ENCODE data around the gene HELZ2. TPM values are rescaled to one million over a fixed set of nuclear protein-coding genes. Genes with fewer than 3 reads are reported as not detected.
A peak's percentile ranks its signal among the peaks of the same experiment; 100 is the strongest.

Gene HELZ2
- total and polyA plus RNA-seq, 2 donors (not counting 1 experiment from before 2014, with no cell fraction given), result 36.3 to 52.6 TPM

GRCh38 chr20:63554361-63555278, 19.4 kb downstream of the HELZ2 start:
- 47% methylated on average over 35 of the region's 38 CpGs for WGBS (ENCODE audit: insufficient coverage)
- H3K4me3 ChIP-seq (ENCODE audit: control extremely low read depth in 1 of 5, extremely low read depth in 1 of 5, insufficient read depth in 1 of 5, low read depth in 2 of 5, low read length in 4 of 5), result peak overlapping the region in 4 of 5 experiments; percentile 63 to 89 (median 76)
- TF ChIP-seq EZH2 (IDR thresholded peaks at IDR 0.05; ENCODE audit: borderline replicate concordance, insufficient read depth, low read depth, low read length, poor library complexity, severe bottlenecking) (no peak), CTCF (IDR thresholded peaks at IDR 0.05) (no peak)
- H2AFZ ChIP-seq (ENCODE audit: insufficient read depth, low read depth, low read length, poor library complexity, severe bottlenecking), result peak overlapping the region; percentile 31
- H3K9me3 Mint-ChIP-seq (ENCODE audit: insufficient read depth), result no peaks in the 10 kb centered on the region
- ATAC-seq (ENCODE audit: low read depth), result peak; percentile 6
- CTCF ChIA-PET, result interaction anchor here (1.0 to 2.5 kb wide), 4 partner anchors 13 to 87 kb away, joined by 3 to 16 read pairs (median 6); partner anchors contain the start of gene PTK6
- intact Hi-C loops (cut with micrococcal nuclease), result loop anchor here (1.0 kb wide), 2 partner anchors 13 to 20 kb away; partner anchors contain the start of gene HELZ2
- peaks cover 0 to 1% (median 0%) of the 10 kb centered on the region in 4 experiments for H3K27me3 ChIP-seq (replicated peaks in 1 of 4; ENCODE audit: control extremely low read depth in 1 of 4, control insufficient read depth in 3 of 4, insufficient read depth in 4 of 4, low read length in 3 of 4)
- peaks cover 40% of the 10 kb centered on the region for H3K4me1 Mint-ChIP-seq
- peak overlapping the region; percentile 92 for H3K4me2 ChIP-seq (replicated peaks; ENCODE audit: low read depth, low read length, poor library complexity, severe bottlenecking)
- POLR2A ChIA-PET, result interaction anchor here (0.6 to 2.6 kb wide), 8 partner anchors 10 to 87 kb away, joined by 3 to 16 read pairs (median 4); no protein-coding TSS in a partner anchor
- peak overlapping the region; percentile 79 to 88 for H3K27ac ChIP-seq (ENCODE audit: low read length in 2 of 2)
- H3K79me2 ChIP-seq (ENCODE audit: control insufficient read depth, insufficient read depth, low read length), result no peaks in the 10 kb centered on the region
- H3K27ac Mint-ChIP-seq, result peak overlapping the region; percentile 92
- H3K9ac ChIP-seq (ENCODE audit: low read length), result peak overlapping the region; percentile 77
- peaks cover 0 to 11% (median 0%) of the 10 kb centered on the region in 3 donors for H3K9me3 ChIP-seq (ENCODE audit: control extremely low read depth in 1 of 3, control insufficient read depth in 2 of 3, insufficient read depth in 1 of 3, low read length in 2 of 3)
- peak overlapping the region; percentile 86 for H3K4me3 Mint-ChIP-seq
- H3K4me1 ChIP-seq (ENCODE audit: control insufficient read depth in 2 of 2, insufficient read depth in 2 of 2, low read length in 2 of 2), result peaks cover 29 to 45% of the 10 kb centered on the region in 2 donors
- no peaks in the 10 kb centered on the region for H3K27me3 Mint-ChIP-seq
- peak; percentile 80 for DNase-seq
- peaks cover 0 to 3% of the 10 kb centered on the region in 2 experiments for H3K36me3 ChIP-seq (replicated peaks in 1 of 2; ENCODE audit: control extremely low read depth in 1 of 2, control insufficient read depth in 1 of 2, extremely low read depth in 1 of 2, insufficient read depth in 2 of 2, low read length in 1 of 2)
- peaks cover 7% of the 10 kb centered on the region for H4K20me1 ChIP-seq (ENCODE audit: control insufficient read depth, insufficient read depth, low read length, poor library complexity, severe bottlenecking)
